HG02623 (cell line): ENCODE measurements around the gene ELAVL1.
"Not testable (repeated sequence)": the region's sequence is repeated elsewhere in the genome, so short reads cannot be mapped to it uniquely, and the experiment has no call there.

Experiments
- ATAC-seq: cut with Tn5 transposase; IDR thresholded peaks from one replicate; pipeline ENCODE4 v1.9.1; 2021; ENCODE audit warnings: moderate library complexity; ENCODE audit not compliant: unreplicated experiment

The ELAVL1 gene

GRCh38 chr19:8005534-8006256 is at the start of gene ELAVL1:
ELAVL1 (minus strand) TSS chr19:8005641; CDS start chr19:7991815, 13,826 bp downstream.
- ATAC-seq, result peak; percentile 61

DNA sequence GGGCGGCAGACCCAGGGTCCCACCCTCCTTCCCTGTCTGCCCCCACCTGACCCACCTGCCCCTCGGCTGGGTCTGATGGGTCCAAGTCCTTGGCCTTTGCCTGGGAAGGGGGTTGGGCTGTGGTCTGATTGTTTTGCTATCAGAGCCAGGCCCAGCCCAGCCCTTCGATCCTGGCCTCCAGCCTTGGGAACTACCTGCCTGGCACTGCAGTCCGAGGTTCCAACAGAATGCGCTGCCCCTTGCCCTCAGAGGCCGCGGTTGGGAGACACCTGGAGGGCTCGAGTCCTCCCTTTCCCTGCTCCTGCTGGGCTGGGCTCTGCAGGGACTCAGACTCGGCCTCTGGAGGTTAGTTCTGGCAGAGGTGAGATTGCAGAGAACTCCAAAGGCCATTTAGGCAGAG is 48.7 kb upstream of the ELAVL1 start:
- ATAC-seq, result no peak

DNA sequence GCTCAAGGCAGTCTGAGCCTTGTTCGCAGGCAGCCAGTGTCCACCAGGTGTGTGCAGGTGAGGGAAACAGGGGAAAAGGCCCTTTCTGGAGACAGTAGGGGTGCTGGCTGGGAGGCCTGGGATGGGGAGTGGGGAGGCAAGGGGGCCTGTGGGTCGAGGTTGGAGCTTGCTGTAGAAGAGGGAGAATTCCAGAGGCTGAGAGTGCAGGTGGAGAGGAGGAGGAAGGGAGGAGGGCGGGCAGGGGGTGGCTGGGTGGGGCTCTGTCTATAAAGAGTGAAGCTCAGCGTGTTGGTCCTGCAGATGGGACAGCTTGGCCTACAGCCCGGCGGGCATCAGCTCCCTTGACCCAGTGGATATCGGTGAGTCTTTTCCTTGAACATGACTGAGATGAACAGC is 47.0 kb upstream of the ELAVL1 start, which contains the start of gene CCL25:
TSS of gene CCL25 (plus strand) at position 297 of the 396 bp plus-strand sequence. CDS start 290 bp downstream, outside the sequence.
- ATAC-seq, result no peak

DNA sequence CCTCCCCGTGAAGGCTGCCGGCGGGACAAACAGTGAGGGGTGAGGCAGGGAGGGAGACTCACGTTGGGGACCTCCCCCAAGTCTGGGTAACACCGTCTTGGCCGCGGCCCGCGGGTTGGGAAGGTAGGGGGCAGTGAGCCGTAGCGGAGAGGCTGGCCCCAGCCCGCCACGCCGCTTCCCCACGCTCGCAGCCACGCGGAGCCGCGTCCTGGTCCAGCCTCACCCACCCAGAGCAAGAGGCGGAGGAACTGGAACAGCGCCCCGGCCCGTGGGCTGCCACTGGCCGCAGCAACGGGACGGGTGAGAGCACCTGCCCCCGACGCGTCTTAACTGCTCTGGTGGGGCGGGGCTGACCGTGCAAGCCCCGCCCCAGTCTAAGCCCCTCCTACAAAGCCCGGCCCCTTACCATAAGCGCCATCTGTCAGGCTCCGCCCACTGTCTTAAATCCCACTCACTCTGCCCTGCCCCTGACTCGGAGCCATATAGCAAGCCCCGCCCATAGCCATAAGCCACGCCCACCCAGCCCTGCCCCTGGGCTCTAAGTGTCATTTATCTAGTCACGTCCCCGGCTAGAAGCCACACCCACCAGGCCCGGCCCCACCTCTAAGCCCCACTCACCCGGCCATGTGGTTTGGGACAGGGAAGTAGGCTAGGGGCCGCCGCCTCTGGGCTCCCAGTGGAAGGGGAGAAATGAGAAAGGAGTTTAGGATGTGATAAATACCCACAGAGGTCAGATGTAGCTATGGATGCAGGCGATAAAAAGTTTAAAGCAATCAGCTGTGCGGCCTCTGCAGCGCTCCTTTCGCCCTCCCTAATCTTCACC is 45.0 kb upstream of the ELAVL1 start:
- ATAC-seq, result peak; percentile 74

GRCh38 chr19:8046569-8047165 is 41.2 kb upstream of the ELAVL1 start:
- ATAC-seq, result no peak

DNA sequence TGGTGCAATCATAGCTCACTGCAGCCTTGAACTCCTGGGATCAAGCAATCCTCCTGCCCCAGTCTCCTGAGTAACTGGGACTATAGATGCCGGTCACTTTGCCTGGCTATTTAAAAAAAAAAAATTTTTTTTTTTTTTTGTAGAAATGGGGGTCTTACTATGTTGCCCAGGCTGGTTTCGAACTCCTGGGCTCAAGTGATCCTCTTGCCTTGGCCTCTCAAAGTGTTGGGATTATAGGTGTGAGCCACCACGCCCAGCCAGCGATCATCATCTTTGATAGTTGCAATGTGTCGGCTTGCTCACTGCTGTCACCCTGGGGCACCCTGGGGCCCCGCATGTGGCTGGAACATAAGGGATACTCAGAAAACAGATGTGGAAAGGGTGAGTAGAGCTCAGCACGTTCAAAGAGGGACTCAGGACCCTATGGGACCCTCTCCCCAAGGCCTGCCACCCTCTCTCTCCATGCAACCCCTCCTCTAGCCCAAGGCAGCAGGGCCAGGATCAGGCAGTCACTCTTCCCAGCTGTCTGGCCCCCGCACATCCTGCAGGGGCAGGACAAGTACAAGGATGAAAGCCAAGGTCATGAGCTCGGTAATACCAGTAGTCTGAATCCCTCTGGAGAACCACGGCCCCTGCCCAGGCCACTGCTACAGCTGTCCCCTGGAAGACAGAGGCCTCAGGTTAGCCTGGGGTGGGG is 40.6 kb upstream of the ELAVL1 start:
- no peak for ATAC-seq

DNA sequence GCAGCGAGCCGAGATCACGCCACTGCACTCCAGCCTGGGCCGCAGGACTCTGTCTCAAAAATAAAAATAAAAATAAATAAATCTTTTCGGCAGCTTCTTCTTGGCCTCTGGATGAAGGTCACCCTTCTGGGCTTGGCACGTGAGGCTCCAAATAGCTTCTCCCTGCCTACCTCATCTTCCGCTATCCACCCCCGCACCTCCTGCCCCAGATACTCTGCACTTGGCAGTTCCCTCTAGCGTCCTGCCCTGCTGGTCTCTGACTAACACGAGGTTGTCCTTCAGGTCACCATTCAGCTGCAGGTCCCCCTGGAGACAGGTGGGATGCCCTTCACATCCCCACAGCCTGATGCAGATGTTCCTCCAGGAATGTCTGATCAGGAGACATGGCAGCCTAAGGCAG is 38.6 kb upstream of the ELAVL1 start:
- no peak for ATAC-seq

DNA sequence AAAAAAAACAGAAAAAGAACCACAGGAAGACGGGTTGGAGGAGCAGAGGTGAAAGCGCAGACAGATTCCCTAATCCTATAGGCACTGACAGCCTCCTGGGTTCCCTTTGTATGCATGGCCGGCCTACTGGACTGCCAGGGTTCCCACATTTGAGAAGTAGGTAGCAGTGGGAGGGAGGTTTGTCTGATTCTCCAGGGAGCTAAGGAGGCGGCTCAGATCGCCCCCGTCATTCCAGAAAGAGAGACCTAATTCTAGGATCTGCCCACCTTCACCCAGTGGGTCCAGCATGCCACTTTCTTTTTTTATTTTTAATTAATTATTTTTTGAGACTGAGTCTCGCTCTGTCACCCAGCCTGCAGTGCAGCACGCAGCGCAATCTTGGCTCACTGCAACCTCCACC is 37.5 kb upstream of the ELAVL1 start:
- no peak for ATAC-seq

GRCh38 chr19:8041531-8041931 is 36.1 kb upstream of the ELAVL1 start:
- no peak for ATAC-seq

GRCh38 chr19:8039231-8039630 is 33.8 kb upstream of the ELAVL1 start:
- no peak for ATAC-seq

DNA sequence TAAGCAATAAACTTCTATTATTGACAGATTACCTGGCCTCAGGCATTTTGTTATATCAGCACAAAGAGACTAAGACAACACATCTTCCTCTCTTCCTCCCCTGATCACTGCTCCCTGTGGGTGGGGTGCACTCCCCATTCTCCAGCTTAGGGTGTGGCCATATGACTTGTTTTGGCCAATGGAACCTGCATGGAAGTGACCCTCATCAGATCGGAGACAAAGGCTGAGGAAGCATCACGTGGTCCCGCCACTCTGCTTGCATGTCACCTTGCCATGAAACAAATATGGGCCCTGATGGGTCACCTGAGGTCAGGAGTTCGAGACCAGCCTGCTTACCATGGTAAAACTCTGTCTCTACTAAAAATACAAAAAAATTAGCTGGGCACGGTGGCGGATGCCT is 33.4 kb upstream of the ELAVL1 start:
- no peak for ATAC-seq

- no peak for ATAC-seq
These were observed 31.1 kb upstream of the ELAVL1 start for GRCh38 chr19:8036434-8037099.

- no peak for ATAC-seq
These were observed 28.7 kb upstream of the ELAVL1 start for GRCh38 chr19:8034178-8034525.

GRCh38 chr19:8033287-8034177 is 28.1 kb upstream of the ELAVL1 start:
- not testable (repeated sequence) for ATAC-seq

DNA sequence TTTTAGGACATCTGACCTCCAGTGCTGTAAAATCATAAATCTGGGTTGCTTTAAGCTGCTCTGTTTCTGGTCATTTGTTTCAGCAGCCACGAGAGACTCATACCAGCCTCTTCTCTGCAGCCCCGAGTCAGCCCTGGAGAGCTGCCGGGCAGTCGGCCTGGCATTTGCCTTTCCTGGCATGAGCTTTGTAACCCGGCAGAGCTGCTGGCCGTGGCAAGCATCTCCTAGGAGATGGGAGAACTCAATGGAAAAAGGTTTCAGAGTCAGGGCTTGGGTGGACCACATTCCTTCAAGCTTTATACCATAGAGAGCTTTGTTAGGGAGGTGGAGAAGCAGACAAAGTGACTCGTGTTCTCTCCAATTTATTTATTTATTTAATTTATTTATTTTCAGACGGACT is 25.5 kb upstream of the ELAVL1 start:
- no peak for ATAC-seq

DNA sequence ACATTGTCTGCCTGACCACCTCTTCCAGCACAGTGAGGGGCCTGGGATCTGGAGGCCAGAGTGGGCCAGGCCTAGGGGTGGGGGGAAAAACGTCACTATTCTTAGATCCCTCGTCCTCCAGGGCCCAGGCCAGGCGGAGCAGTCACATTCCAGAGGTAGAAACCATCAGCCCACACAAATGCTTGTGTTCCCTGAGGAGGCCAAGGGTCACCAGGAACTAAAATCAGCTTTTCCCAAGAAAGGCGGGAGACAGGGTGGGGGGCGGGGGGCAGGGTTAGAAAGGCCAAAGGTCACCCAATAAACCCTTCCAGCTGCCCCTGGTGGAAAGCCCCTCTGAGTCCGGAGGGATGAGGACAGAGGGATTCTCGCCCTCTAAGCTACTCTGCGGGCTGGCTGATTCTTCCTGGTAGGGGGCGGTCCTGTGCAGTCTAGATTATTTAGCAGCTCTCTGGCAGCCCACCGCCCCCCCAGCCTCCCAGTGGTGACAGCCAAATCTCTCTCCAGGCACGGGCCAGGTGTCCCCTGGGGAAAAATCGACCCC is 23.6 kb upstream of the ELAVL1 start:
- no peak for ATAC-seq

DNA sequence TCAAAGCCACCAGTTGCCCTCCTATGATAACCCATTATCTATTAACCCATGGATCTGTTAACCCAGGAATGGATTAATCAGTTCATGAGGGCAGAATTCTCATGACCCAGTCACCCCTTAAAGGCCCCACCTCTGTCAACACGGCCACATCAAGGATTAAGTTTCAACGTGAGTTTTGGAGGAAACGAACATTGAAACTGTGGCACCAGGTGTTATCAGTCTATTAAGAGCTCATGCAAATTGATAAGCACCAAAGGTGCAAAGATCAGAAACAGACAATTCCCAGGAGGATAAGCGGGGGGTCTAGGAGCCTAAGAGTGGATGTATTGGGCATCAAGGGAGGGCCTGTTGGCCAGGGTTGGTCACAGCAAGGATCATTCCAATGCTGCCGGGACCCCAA is 19.9 kb upstream of the ELAVL1 start:
- no peak for ATAC-seq

GRCh38 chr19:8024256-8024655 is 18.8 kb upstream of the ELAVL1 start:
- ATAC-seq, result not testable (repeated sequence)

DNA sequence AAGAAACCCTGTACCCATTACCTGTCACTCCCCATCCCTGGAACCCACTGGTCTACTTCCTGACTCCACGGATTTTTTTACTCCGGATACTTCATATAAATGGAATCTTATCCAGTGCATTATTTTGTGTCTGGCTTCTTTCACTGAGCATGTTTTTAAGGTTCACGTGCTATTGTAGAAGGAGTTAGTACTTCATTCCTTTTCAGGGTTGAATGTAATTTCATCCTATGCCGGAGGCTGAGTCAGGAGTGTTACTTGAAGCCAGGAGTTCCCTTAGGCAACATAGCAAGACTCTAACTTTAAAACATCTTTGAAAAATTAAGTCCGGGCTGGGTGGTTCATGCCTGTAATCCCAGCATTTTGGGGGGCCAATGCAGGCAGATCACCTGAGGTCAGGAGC is 17.9 kb upstream of the ELAVL1 start:
- no peak for ATAC-seq
